ENCODE results near the gene TP53I11.
A peak's percentile ranks its signal among the peaks of the same experiment; 100 is the strongest.

TP53I11 gene

DNA sequence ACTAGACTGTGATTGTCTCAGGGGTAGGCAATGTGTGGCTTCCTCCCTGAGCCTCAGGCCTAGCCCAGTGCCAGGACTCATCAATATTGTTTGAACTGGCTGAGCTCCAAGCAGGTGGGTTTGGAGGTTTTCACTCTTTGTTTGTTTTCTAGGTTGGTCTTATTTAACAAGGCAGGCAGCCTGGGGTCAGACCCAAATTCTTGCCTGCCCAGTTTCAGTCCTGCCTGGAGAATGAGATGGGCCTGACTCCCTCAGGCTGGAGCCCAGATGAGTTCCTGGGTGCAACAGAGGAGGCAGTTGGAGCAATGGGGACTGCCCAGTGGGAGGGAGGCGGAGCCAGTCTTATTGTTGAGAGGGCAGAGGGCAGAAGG, 28.3 kb upstream of the TP53I11 start:
- FAIRE-seq: no peak
- peak; percentile 52 for DNase-seq (ENCODE audit: low spot score)

DNA sequence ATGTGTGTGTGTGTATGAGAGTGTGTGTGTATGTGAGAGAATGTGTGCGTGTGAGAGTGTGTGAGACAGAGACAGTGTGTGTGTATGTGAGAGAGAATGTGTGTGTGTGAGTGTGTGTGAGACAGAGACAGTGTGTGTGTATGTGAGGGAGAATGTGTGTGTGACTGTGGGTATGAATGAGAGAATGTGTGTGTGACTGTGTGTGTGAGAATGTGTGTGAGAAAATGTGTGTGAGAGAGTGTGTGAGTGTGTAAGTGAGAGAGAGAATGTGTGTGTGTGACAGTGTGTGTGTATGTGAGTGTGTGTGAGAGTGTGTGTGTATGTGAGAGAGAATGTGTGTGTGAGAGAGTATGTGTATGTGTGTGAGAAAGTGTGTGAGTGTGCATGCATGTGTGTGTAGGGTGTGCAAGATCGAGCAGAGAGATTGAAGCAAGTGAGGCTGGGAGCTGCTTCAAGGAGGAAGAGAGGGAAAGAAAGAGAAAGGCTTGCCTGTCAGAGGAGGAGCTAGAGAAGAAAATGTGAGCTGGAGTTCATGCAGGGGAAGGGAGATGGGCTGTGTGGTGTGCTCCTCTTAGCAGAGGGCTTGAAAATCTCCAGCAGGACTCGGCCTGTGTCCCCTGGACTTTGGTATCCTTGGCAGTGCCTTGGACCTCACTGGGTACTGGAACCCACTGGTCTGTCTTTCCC, 27.7 kb upstream of the TP53I11 start:
- no peak for DNase-seq (ENCODE audit: low spot score)
- FAIRE-seq: peak; percentile 97

DNA sequence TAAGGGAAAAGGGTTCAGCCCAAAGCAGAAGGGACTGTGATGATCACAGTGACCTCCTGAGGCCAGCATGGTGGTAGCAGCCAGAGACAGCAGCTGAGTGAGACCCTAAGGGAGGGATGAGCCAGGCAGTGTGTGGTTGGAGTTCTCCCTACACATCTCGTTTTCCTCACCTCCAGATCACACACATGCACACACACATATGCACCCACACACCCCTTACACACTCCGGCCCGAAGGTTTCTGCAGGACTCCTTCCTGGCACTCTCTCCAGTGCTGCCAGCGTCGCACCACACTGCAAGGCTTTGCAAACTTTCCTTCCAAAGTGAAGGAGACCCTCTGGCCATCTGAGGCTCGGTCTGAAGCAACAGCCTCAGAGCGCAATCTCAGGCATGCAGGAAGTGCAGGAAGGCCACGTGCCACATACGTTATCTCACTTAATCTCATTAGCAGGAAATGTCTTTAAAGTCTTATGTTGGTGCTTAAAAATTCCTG, 26.9 kb upstream of the TP53I11 start:
- DNase-seq (ENCODE audit: low spot score) (no peak), FAIRE-seq (peak; percentile 86)

DNA sequence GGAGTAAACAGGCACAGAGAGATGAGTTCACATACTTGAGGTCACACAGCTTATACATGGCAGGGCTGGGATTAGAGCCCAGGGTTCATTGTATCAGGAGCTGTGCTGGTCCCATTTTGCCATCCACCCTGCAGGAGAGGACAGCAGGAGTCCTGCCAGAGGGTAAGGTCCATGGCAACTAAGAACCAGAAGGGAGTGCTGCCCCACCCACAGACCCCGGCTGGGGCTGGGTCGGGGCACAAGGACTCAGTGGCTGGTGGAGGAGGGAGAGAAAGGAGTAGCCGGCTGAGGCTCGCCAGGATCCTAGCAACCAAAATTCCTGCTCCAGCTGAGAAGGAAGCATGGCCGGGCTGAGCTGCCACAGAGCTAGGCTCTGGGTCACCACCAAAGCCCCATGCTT, 25.9 kb upstream of the TP53I11 start:
- FAIRE-seq (no peak), DNase-seq (ENCODE audit: low spot score) (no peak)

DNA sequence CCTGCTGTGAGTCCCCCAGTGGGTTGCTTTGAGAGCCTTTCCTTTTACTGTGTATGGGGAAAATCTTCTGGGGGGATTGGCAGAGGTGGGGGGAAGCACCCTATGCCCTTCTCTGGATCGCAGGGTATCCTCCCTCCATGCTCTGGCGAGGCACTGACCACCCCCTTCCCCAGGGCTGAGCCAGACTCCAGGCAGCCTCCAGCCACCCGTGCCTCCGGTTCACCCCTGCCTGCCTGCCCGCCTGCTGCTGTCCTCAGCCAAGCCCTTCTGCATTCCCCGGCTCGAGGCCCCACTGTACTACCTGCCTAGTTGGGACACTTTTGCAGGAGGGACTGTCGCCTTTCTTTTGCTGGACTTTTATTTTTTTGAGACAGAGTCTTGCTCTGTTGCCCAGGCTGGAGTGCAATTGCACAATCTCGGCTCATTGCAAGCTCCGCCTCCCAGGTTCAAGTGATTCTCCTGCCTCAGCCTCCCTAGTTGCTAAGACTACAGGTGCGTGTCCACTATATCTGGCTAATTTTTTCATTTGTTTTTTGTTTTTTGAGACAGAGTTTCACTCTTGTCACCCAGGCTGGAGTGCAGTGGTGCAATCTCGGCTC, 23.8 kb upstream of the TP53I11 start:
- DNase-seq (ENCODE audit: low spot score) (no peak), FAIRE-seq (no peak)

DNA sequence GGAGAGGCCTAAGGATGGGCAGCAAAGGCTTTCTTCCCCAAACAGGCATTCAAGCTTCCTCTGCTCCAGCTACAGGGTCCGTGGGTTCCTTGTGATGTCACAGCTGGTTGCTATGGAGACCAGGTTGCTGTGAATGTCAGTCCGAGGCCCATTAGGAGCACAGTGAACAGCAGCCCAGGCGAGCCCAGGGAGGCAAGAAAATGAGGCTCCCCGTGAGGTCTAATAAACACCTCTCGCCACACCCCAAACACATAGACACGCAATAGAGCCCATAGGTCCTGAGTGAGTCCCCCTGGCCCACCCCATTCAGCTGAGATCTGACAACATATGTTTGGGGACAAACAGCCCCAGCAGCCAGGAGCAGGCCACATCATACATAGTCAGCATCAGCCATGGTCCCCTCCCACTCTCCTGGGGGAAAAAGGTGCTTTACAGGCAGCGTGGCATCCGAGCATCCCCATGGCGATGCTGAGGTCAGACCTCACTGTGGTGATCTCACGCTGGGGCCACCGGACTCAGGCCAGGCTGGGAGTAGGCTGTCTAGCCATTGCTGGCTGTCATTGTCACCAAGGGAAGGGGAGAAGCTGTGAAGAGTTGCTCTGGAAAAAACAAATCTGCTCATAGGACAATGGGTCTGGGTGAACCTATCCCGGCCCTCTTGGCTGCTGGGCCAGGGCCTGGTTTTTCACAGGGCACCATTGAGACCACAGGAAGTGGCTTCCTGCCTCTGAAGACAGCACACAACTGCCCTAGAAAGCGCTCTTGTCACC, 23.1 kb upstream of the TP53I11 start:
- no peak for DNase-seq (ENCODE audit: low spot score)
- no peak for FAIRE-seq

DNA sequence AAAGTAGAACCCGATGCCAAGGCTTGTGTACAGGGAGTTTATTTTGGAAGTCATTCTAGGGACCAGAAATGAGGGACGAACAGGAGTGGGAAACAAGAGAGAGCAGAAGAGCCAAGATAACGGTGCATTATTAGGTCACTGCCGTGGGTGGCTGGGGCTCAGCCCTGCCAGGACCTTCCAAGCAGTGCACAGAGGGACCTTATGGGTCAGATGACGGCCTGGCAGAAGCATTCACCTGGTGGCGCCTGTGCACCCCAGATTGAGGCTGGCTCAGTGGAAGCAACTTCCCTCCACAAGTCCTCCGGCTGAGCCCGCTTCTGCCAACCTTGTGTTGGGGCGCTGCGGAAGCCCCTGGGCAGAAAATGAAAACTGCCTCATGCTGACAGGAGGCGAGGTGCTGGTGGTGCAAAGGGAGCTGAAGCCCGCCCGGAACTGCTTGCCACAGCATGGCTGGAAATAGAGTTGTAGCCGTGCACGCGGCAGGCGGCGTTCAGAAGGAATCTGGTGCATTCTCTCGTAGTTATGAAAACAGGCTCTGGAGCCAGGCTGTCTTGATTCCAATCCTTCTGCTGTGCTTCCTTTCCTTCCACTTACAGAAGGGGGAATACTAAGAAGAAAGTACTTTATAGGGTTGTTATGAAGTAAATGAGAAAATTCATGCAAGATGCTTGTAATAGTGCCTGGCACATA, 22.2 kb upstream of the TP53I11 start:
- DNase-seq (ENCODE audit: low spot score) (no peak), FAIRE-seq (no peak)

DNA sequence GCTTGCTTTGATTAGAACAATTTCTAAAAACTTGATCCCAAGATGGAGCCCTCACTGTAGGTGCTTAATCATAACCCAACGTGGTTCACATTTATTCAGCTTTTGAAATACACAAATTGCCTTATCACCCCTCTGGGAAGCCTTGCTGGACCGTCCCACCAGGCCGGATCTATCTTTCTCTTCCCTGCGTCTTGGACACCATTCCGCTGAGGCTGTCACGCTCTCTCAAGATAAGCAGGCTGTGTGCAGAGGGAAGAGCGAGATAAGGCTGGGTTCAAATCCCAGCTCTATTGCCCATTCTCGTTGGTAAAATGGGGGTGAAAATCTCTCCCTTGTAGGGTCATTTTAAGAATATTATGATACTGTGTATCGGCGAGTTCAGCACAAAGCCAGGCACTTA, 20.5 kb upstream of the TP53I11 start:
- DNase-seq (ENCODE audit: low spot score) (no peak), FAIRE-seq (no peak)

DNA sequence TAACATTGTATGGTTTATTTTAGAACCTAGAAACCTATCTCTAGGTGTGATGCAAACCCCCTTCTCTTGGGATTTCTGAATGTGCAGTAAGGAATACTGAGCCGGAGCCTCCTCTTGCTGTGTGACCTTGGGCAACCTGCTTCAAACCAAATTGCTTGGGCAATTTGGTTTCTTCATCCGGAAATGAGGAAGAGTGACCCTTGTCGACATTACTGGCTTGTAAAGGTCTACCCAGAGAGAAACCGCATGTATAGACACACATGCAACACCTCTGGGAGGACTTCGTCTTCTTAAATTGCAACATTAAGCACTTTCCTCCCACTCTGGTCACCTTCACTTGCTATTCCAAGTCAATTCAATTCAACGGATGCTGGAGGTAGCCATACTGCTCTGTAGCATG, 19.6 kb upstream of the TP53I11 start:
- no peak for FAIRE-seq
- DNase-seq (ENCODE audit: low spot score): no peak

DNA sequence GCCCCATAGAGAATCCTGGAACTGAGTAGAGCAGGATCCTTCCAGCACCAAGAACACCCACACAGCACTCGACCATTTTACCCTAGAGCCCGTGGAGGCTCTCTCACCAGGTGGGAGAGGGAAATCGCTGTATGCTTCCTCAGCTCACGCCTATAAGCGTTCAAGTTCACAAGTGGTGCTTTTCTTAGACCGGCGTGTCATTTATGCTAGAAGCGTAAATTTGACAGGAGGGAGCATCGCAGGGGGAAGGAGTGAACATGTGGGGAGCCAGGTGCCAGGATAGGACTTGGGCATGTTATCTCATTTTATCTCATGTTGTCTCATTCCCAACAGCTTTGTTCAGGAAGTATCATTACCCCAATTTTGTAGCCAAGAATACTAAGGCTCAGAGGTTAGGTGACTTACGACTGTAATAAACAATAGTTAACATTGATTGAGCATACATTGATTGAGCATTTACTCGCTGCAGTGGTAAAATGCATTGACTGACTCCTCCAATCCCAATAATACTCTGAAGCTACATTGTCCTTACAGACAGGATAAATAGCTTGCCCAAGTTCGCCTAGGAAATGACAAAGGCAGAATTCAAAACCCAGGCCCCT, 19.1 kb upstream of the TP53I11 start:
- no peak for DNase-seq (ENCODE audit: low spot score)
- no peak for FAIRE-seq

DNA sequence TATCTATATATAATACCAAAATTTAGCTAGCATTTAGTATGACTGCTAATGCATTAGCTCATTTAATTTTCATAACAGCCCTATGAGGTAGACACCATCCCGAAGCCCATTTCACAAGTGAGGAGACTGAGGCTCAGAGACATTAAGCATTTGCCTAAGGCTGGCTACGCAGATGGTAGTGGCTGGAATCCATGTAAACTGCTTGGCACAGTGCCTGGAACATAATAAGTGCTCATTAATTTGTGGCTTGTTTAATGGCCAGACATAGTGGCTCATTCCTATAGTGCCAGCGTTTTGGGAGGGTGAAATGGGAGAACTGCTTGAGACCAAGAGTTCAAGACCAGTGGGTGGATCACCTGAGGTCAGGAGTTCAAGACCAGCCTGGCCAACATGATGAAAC, 17.8 kb upstream of the TP53I11 start:
- FAIRE-seq (no peak), DNase-seq (ENCODE audit: low spot score) (no peak)

DNA sequence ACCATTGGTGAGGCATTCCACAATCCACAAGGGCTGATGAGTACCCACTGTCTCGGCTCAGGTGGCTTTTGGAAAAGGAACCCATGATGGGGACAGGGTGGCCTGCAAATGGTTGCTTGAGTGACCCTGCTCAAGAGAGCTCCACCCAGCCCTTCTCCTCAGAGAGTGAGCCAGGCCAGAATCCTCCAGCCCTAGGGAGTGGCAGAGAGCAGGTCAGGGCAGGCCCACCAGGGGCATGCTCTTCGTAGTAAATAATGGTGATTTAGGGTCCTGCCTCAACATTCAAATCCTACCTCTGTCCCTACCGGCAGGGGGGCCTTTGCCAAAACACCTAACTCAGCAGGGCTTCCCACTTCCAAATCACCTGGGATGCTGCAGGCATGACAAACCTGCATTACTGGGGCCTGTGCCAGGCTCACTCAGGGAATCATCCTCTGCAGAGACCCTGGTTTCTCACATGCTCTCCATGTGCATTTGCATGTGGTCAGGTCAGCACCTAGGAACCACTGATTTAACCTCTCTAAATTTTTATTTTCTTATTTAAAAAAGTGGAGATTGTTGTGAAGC, 17.3 kb upstream of the TP53I11 start:
- FAIRE-seq (no peak), DNase-seq (ENCODE audit: low spot score) (no peak)

DNA sequence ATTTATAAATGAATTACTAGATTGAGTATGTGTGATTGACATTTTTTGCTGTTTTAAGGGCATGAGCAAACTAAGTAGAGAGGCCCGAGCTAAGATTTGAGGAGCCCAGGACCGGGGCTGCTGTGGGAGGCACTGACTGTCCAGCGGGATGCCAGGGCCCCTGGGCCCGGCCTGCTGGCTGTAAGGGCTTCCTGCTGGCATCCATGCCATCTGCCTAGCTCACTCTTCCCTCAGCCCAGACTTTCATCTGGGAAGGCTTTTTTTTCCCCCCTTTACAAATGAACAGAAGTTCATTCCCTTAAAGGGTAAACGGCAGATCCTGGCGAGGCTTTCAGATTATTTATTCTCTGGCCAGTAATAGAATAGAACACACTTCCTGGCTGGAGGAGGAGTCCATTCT, 16.0 kb upstream of the TP53I11 start:
- DNase-seq (ENCODE audit: low spot score) (no peak), FAIRE-seq (no peak)

DNA sequence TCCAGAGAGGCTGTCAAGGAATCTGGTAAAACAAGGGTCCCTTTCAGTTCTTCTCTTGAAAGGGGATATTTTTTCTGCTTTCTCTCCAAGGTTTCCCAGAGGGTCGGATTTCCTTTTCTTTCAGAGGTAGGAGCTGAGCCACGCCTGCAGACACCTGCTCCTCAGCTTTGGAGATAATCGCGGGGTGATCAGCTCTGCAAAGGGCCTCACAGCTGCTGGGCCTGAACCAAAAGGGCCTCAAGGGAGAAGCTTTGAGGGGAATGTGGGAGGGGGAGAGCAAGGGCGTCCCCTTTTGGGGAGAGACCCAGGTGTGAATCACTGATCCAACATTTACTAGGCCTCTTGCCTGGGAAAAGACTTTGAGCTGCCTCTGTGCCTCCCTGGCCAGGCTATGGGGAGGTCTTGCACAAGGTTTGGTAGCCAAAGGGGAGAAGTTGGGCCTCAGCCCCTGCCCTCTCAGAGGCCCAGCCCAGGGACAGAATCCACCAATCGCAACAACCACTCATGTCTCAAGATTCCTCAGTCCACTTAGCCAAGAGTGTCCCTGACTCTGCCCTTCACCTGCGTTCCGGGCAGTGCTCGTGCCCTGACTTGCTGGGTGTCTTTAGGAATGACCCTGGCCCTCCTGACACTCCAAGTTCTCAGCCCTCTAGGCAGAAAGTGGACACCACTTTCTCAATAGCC, 14.0 kb upstream of the TP53I11 start:
- FAIRE-seq (no peak), DNase-seq (ENCODE audit: low spot score) (no peak)

DNA sequence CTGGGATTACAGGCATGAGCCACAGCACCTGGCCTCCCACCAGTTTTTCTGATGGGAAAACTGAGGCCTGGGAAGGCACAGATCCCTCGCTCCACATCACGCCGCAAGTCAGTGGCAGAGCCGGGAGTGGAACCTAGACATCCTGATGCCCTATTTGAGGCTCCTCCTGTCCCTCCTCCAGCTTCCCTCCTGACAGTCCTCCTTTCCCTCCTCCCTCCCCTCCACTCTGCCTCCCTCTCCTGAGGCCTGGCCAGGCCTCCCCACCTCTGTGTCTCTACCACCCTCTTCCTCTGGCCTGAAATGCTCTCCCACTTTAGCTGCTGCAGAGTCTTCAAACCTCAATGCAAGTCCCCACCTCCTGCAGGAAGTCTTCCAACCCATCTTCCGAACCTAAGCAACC, 13.3 kb upstream of the TP53I11 start:
- FAIRE-seq: no peak

DNA sequence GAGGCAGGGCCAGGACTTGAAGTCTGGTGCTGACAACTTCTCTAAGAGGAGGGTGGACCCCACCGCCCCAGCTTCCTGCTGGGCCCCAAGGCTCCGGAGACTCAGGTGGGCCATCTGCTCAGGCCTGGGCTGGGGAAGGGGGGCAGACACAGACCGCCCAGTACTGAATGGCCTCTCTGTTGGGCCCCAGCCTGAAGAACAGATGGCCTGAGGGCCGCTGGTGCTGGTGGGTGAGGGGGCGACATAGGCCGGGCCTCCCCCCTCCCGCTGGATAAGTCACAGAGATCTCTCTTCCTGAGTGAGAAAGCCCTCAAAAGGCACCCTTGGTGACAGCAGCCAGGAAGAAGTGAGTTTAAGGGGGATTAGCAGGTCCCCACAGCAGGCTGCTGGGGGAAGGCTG, 12.5 kb upstream of the TP53I11 start:
- DNase-seq (ENCODE audit: low spot score) (no peak), FAIRE-seq (no peak)

More for the DNA sequence above, 13.3 kb upstream of the TP53I11 start:
- DNase-seq (ENCODE audit: low spot score): no peak

DNA sequence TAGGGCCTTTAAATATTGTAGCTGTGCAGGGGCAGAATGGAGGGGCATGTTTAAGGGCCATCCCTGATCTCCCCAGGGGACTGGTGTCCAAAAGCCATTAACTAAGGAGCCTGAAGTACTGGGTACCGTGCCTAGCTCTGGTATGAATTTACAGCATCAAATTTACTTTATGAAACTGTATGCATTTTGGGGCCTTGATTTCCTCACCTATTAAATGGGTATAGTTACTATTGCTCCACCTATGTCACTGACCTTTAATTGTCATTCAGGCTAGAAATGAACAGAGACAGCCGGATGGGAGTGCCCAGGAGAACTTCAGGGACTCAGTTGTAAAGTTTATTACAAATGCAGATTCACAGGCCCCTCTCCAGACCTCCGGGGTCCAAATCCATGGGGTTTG, 11.8 kb upstream of the TP53I11 start:
- FAIRE-seq (no peak), DNase-seq (ENCODE audit: low spot score) (no peak)

DNA sequence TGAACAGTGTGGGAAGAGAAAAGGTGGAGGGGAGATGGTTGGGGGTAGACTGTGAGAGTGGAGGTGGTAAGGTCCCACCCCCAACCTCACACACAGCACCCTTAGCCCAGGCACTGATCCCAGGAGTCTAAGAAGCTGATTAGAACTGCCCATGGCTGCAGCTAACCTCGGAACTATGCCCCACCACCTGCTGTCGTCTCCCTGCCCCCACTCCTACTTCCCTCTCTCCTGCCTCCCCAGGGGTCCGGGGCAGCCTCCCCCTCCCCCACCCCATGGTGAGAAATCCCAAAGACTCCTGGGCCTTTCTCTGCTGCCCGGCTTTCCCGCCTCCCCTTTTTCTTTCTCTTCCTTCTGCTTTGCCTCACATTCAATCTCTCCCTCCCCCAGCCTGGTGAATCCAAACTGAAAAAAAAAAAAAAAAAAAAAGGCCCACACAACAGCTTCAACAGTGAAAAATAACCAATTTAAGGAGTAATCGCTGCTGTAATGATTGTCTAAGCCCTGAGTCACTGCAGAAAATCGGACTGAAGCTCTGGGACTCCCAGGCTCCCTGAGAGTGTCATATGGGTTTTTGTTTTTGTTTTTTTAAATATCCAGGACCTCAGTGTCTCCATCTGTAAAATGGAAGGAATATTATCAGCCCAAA, 9.6 kb upstream of the TP53I11 start:
- no peak for DNase-seq (ENCODE audit: low spot score)
- FAIRE-seq: no peak

DNA sequence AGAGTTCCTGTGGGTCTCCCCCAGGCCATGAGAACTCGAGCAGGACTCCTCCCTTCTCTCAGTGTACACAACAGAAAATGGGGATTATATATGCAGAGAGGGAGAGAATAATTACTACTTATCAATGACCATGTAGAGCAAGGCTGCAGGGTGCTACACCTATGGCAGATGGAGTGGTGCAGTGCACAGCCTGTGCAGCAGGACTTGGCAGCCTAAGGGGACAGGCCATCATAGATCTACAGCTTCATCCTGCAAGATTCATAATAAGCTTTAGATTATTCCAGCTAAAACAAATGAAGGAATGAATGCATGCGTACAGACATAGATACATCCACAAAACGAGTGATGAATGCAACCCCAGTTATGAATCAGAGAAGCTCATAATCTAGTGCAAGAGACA, 8.4 kb upstream of the TP53I11 start:
- DNase-seq (ENCODE audit: low spot score): no peak
- no peak for FAIRE-seq

Measured in urothelium cell line (cell line).